Prostate gland (tissue), 2 donors: ENCODE measurements around the gene SEC14L1. TPM values are rescaled to one million over a fixed set of nuclear protein-coding genes. Genes with fewer than 3 reads are reported as not detected.

ENCODE experiments used
- DNase-seq: peaks from one replicate; pipeline ENCODE4 v3.0.0-alpha.2; 2019; ENCODE audit warnings: low spot score
- H3K27ac ChIP-seq, 2 donors: fragments of 200-600 bp; sonication (generic); 2 replicates each; pipeline ENCODE4 v1.5.1; 2017 to 2019
- H3K27me3 ChIP-seq: fragments of 200-600 bp; sonication (generic); replicated peaks from 2 replicates; pipeline ENCODE4 v1.5.1; 2019; ENCODE audit not compliant: insufficient read depth
- H3K36me3 ChIP-seq, 2 donors: fragments of 200-600 bp; sonication (generic); 1 replicate in 1 of 2; 2 replicates in 1 of 2; pipeline versions ENCODE4 v1.5.1 to v1.8.1; 2017 to 2019
- H3K4me1 ChIP-seq: fragments of 200-600 bp; sonication (generic); replicated peaks from 2 replicates; pipeline ENCODE4 v1.5.1; 2019
- H3K4me3 ChIP-seq, 2 donors: fragments of 200-600 bp; sonication (generic); 2 replicates each; pipeline ENCODE4 v1.5.1; 2017 to 2019
- H3K9me3 ChIP-seq: fragments of 200-600 bp; sonication (generic); 2 replicates; pipeline ENCODE4 v1.5.1; 2017
- POLR2A ChIP-seq: fragments of 450-650 bp; IDR thresholded peaks from one replicate; pipeline ENCODE4 v1.6.1; 2016; ENCODE audit warnings: antibody characterized with exemption, mild to moderate bottlenecking
- POLR2AphosphoS5 ChIP-seq: sonication (generic); formaldehyde crosslinking; IDR thresholded peaks from one replicate; pipeline ENCODE4 v1.6.1; 2017; ENCODE audit warnings: antibody characterized with exemption
- WGBS: methylation state at CpG from one replicate; pipeline ENCODE4 v1.1.5; 2018; 5-methylcytosine and 5-hydroxymethylcytosine counted together
- intact Hi-C: fragments of 100-400 bp; cut with DNase I; formaldehyde crosslinking; loops from one replicate; pipeline ENCODE4 v1.14.2; 2022
- total RNA-seq, 2 donors: library from RNA; depleted of rRNA; stranded (reverse); fragments of >200 nt; gene quantifications; one replicate each; pipeline ENCODE4 v1.1.0, GENCODE V29; 2016
- TF ChIP-seq, protein P1 (sequence below), 4 experiments: fragments of 200-600 bp in 2 of 4; fragments of 450-650 bp in 2 of 4; sonication (generic) in 2 of 4; IDR thresholded peaks; 1 replicate in 3 of 4; 2 replicates in 1 of 4; pipeline ENCODE4 v1.5.1; 2016 to 2019; ENCODE audit warnings: antibody characterized with exemption in 4 of 4, mild to moderate bottlenecking in 2 of 4, moderate library complexity in 2 of 4

Gene SEC14L1
- 100 to 1,000 TPM in 1 of 2 donors, 10 to 100 TPM in 1; 39.9 to 175 TPM for total RNA-seq

DNA sequence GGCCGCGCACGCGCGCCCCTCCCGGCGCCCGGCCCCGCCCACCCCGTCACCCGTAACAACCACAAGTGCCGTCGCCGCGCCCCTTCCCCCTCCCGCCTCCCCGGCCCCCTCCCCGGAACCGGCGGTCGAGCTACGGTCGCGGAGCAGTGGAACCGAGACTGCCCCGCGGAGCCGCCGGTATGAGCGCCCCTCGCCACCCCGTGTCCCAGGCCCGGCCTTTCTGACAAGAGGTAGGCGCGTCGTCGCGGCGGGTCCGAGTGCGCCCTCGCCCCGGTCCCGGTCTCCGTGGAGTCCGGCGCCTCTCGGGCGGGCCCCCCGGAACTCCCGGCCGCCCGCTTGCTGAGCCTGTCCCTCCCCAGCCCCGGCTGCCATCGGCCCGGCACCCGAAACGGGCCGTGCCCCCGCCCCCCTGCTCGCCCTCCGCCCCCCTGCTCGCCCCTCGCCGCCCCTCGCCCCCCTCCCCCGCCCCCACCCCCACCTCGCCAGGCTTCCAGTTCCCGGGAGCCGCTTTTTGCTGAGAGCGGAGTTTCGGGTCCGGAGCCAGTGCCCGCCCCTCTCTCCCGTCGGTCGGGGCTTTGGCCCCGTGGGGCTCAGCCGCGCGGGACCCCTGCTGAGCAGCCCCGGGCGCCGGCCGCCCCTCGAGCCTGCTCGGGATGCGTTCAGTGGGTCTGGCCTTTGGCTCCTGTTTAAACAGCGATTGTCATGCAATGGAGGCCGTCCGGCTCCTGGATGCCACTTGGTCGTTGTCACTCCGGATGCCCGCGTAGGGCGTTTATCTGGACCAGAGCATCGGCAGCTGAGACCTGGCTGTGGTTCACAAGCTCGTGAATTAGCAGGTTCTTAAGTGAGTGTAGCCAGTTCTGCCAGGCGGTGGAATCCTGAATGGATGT lies at the start of gene SEC14L1:
Gene SEC14L1 (plus strand): TSS at position 92 of the 890 bp plus-strand sequence. CDS start 2,628 bp downstream, outside the sequence.
- WGBS: under 1% methylated on average over 57 of the region's 99 CpGs
- peak; percentile 41 for DNase-seq

DNA sequence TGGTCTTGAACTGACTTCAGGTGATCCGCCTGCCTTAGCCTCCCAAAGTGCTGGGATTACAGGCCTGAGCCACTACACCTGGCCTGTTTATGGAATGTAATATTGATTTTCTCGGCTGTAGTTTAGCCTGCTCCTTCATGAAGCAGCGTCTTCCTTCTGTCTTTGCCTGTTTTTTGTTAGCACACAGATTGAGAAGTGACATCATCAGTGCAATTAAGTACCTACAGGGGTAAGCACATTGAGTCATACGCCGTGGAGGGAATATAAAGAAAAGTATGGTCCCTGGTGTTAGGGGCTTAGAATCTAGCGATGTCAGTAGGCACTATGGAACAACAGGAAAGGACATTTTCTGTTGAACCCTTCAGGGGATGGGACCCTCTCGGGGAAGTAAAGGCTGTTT lies 48.7 kb upstream of the SEC14L1 start:
- intact Hi-C loops: loop anchor here (5.0 kb wide), 1 partner anchor 115 kb away; no protein-coding TSS in a partner anchor
- no peak overlapping the region for H3K27ac ChIP-seq
- H3K4me1 ChIP-seq: no peaks in the 10 kb centered on the region
- TF ChIP-seq, protein P1, sequence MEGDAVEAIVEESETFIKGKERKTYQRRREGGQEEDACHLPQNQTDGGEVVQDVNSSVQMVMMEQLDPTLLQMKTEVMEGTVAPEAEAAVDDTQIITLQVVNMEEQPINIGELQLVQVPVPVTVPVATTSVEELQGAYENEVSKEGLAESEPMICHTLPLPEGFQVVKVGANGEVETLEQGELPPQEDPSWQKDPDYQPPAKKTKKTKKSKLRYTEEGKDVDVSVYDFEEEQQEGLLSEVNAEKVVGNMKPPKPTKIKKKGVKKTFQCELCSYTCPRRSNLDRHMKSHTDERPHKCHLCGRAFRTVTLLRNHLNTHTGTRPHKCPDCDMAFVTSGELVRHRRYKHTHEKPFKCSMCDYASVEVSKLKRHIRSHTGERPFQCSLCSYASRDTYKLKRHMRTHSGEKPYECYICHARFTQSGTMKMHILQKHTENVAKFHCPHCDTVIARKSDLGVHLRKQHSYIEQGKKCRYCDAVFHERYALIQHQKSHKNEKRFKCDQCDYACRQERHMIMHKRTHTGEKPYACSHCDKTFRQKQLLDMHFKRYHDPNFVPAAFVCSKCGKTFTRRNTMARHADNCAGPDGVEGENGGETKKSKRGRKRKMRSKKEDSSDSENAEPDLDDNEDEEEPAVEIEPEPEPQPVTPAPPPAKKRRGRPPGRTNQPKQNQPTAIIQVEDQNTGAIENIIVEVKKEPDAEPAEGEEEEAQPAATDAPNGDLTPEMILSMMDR (IDR thresholded peaks at IDR 0.05): no peak
- TF ChIP-seq POLR2A (no peak), POLR2AphosphoS5 (no peak)
- WGBS: 89% methylated on average over 7 of the region's 7 CpGs
- no peak overlapping the region for H3K4me3 ChIP-seq
- no peaks in the 10 kb centered on the region for H3K36me3 ChIP-seq
- DNase-seq: no peak
- H3K27me3 ChIP-seq: no peaks in the 10 kb centered on the region
- no peaks in the 10 kb centered on the region for H3K9me3 ChIP-seq

More for the DNA sequence above, at the start of gene SEC14L1:
- TF ChIP-seq POLR2A: peak; percentile 11
- TF ChIP-seq, protein P1 (IDR thresholded peaks at IDR 0.05): peak in 1 of 4 experiments; percentile 4
- peak; percentile 13 for TF ChIP-seq POLR2AphosphoS5
- Histone ChIP-seq H3K36me3 (no peaks in the 10 kb centered on the region), H3K27ac (peak within 1 kb of the TSS; percentile 93 to 98), H3K27me3 (no peaks in the 10 kb centered on the region), H3K4me1 (peaks cover 8% of the 10 kb centered on the region), H3K4me3 (peak within 1 kb of the TSS; percentile 86 to 97), H3K9me3 (no peaks in the 10 kb centered on the region)
- intact Hi-C loops: loop anchor here (5.0 kb wide), 1 partner anchor 44 kb away; no protein-coding TSS in a partner anchor

DNA sequence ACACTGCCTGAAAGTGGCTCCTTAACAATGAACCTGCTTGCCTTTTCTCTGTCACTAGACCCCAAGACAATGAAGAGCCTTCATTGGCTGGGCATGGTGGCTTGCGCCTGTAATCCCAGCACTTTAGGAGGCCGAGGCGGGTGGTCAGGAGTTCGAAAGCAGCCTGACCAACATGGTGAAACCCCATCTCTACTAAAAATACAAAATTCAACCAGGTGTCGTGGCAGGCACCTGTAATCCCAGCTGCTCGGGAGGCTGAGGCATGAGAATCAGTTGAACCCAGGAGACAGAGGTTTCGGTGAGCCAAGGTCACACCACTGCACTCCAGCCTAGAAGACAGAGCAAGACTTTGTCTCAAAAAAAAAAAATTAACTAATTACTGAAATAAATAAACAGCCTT lies 45.3 kb upstream of the SEC14L1 start:
- H3K9me3 ChIP-seq: no peaks in the 10 kb centered on the region
- no peak overlapping the region for H3K4me3 ChIP-seq
- DNase-seq: no peak
- intact Hi-C loops: loop anchor here (5.0 kb wide), 1 partner anchor 47 kb away; the partner anchor contains the start of gene SEC14L1
- no peaks in the 10 kb centered on the region for H3K36me3 ChIP-seq
- TF ChIP-seq POLR2A: no peak
- TF ChIP-seq, protein P1 (IDR thresholded peaks at IDR 0.05): no peak
- TF ChIP-seq POLR2AphosphoS5: no peak
- no peak overlapping the region for H3K27ac ChIP-seq
- H3K4me1 ChIP-seq: no peaks in the 10 kb centered on the region
- WGBS: 94% methylated on average over 7 of the region's 7 CpGs
- H3K27me3 ChIP-seq: no peaks in the 10 kb centered on the region

DNA sequence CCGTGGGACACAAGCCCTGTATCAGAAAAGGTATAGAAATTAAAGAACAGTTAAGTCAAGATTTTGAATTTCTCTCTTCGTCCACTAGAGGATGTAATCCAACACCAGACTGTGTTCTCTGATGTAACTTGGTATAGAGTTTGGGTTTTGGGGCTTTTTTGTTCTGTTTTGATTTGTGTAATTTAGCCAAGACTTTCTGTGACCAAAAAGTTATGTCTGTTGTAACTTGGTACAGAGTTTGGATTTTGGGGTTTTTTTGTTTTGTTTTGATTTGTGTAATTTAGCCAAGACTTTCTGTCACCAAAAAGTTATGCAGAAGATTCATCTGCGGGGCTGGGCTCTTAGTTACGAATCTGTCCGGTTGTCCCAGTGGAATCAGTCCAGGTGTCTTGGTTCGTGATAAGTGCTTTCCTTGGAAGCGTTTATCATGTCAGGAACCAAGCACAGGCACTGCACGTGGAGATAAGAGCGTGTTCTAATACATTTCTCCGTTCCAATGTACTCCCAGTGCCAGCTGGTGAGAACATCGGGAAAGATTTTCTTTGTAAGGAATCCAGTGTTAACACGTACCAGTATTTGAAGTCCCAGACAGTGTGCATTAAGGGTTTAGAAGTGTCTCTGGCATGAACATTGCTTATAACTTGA lies 44.1 kb upstream of the SEC14L1 start:
- Histone ChIP-seq H3K27ac (peak overlapping the region; percentile 45 to 52), H3K36me3 (no peaks in the 10 kb centered on the region), H3K9me3 (no peaks in the 10 kb centered on the region), H3K4me3 (no peak overlapping the region), H3K27me3 (no peaks in the 10 kb centered on the region), H3K4me1 (no peaks in the 10 kb centered on the region)
- intact Hi-C loops: loop anchor here (5.0 kb wide), 1 partner anchor 46 kb away; the partner anchor contains the start of gene SEC14L1
- TF ChIP-seq POLR2A (no peak), POLR2AphosphoS5 (peak; percentile 76)
- TF ChIP-seq, protein P1 (IDR thresholded peaks at IDR 0.05): peak; percentile 69 to 85 (median 82)
- peak; percentile 43 for DNase-seq
- 16% methylated on average over 12 of the region's 12 CpGs for WGBS
